ENCODE data around the gene KLF7. TPM values are rescaled to one million over a fixed set of nuclear protein-coding genes. Genes with fewer than 3 reads are reported as not detected.
A peak's percentile ranks its signal among the peaks of the same experiment; 100 is the strongest.

KLF7 gene
- polyA plus RNA-seq, 2 of the 4 experiments (the other 2 are of a cell fraction), result 17.8 to 29.8 TPM

GRCh38 chr2:207148020-207148419 is 17.7 kb downstream of the KLF7 start:
- CTCF ChIA-PET, result interaction anchor here (1.2 to 1.9 kb wide), 2 partner anchors 26 to 325 kb away, joined by 3 to 10 read pairs; no protein-coding TSS in a partner anchor
- POLR2A ChIA-PET, result interaction anchor here (1.2 kb wide), 1 partner anchor 18 kb away, joined by 5 read pairs; the partner anchor contains the start of gene KLF7
- no peaks in the 10 kb centered on the region for H3K9me3 ChIP-seq
- peak overlapping the region in 1 of 2 experiments; percentile 6; a peak in 1 of 6 replicates for H3K27ac ChIP-seq
- no peak for TF ChIP-seq ELK1 (IDR thresholded peaks at IDR 0.05; ENCODE audit: low read depth, low read length)
- H3K4me1 ChIP-seq, result peaks cover 80% of the 10 kb centered on the region
- no peak overlapping the region for H3K4me3 ChIP-seq
- 100% methylated on average over 2 of the region's 2 CpGs for WGBS (ENCODE audit: missing lambda C conversion rate)
- peak overlapping the region; percentile 35 for H3K4me2 ChIP-seq
- ATAC-seq (0 out of 6 replicates have a peak, but pooled peaks of 1 of the 2 experiments have one; percentile 4), DNase-seq (ENCODE audit: low read depth in 1 of 2, low spot score in 1 of 2) (no peak), FAIRE-seq (no peak)

- Histone ChIP-seq H3K27ac (peak overlapping the region in 1 of 2 experiments; percentile 59; a peak in 1 of 6 replicates), H3K4me2 (peak overlapping the region; percentile 52; the same call in 2 of the 3 replicates)
These were observed 21.5 kb downstream of the KLF7 start for GRCh38 chr2:207144173-207144785.

GRCh38 chr2:207143215-207144172 is 22.3 kb downstream of the KLF7 start:
- ATAC-seq (peak in 1 of 2 experiments; percentile 31; a peak in 3 of 6 replicates), FAIRE-seq (no peak), DNase-seq (ENCODE audit: low read depth in 1 of 2, low spot score in 1 of 2) (no peak)
- CTCF ChIA-PET, result interaction anchor here (1.0 to 1.2 kb wide), 3 partner anchors 12 to 329 kb away, joined by 3 read pairs; no protein-coding TSS in a partner anchor
- Histone ChIP-seq H3K4me1 (peaks cover 49% of the 10 kb centered on the region), H3K27ac (peak overlapping the region; percentile 8 to 59; a peak in 2 of 6 replicates), H3K4me2 (peak overlapping the region; percentile 52), H3K4me3 (no peak overlapping the region), H3K9me3 (no peaks in the 10 kb centered on the region)
- 75% methylated on average over 12 of the region's 13 CpGs for WGBS (ENCODE audit: missing lambda C conversion rate)
- POLR2A ChIA-PET, result interaction anchor here (0.9 to 1.3 kb wide), 2 partner anchors 10 to 22 kb away, joined by 3 read pairs; partner anchors contain the start of gene KLF7
- TF ChIP-seq E2F6 (IDR thresholded peaks at IDR 0.05; ENCODE audit: borderline replicate concordance, low read depth) (no peak), ZNF302 (CRISPR knock-in tag; IDR thresholded peaks at IDR 0.05) (no peak), HOXA7 (CRISPR knock-in tag; IDR thresholded peaks at IDR 0.05) (no peak), POLR2AphosphoS2 (conservative IDR thresholded peaks at IDR 0.05; ENCODE audit: low read length) (peak; percentile 33), RFX5 (IDR thresholded peaks at IDR 0.05) (no peak)

More at GRCh38 chr2:207144173-207144785, 21.5 kb downstream of the KLF7 start:
- Histone ChIP-seq H3K4me1 (peaks cover 55% of the 10 kb centered on the region), H3K4me3 (no peak overlapping the region), H3K9me3 (no peaks in the 10 kb centered on the region)
- FAIRE-seq, result no peak
- no peak for DNase-seq (ENCODE audit: low read depth in 1 of 2, low spot score in 1 of 2)
- CTCF ChIA-PET, result interaction anchor here (1.0 to 1.2 kb wide), 2 partner anchors 11 to 329 kb away, joined by 3 read pairs; no protein-coding TSS in a partner anchor
- TF ChIP-seq USF2 (IDR thresholded peaks at IDR 0.05), result no peak
- TF ChIP-seq HOXB13 (CRISPR knock-in tag; IDR thresholded peaks at IDR 0.05; ENCODE audit: low read depth), result no peak
- no peak for TF ChIP-seq RCOR1 (IDR thresholded peaks at IDR 0.05; ENCODE audit: low read depth, low read length)
- TF ChIP-seq EHMT2 (IDR thresholded peaks at IDR 0.05; ENCODE audit: low read depth), result no peak
- no peak for TF ChIP-seq JUNB (IDR thresholded peaks at IDR 0.05)
- TF ChIP-seq MAZ (IDR thresholded peaks at IDR 0.05; ENCODE audit: borderline replicate concordance, low read depth, low read length), result no peak
- TF ChIP-seq MAFK (IDR thresholded peaks at IDR 0.05; ENCODE audit: partially characterized antibody), result no peak
- no peak for TF ChIP-seq PBX3 (IDR thresholded peaks at IDR 0.05)
- WGBS (ENCODE audit: missing lambda C conversion rate), result 95% methylated on average over 3 of the region's 3 CpGs
- peak in 1 of 2 experiments; percentile 5; a peak in 2 of 6 replicates for ATAC-seq
- POLR2A ChIA-PET, result interaction anchor here (0.9 kb wide), 1 partner anchor 22 kb away, joined by 3 read pairs; the partner anchor contains the start of gene KLF7

Measured in A549 (cell line).